Stimulated activated CD8-positive, alpha-beta memory T cell treated with anti-CD3 and anti-CD28 coated beads, Interleukin-15, amount 100 ng/mL, for 1 hour (primary cell): Measurements from ENCODE around the gene C12orf56.
"Not testable (repeated sequence)": the region's sequence is repeated elsewhere in the genome, so short reads cannot be mapped to it uniquely, and the experiment has no call there.

Experiments
- DNase-seq: peaks from one replicate; pipeline ENCODE4 v3.0.0-alpha.2; 2020; ENCODE audit warnings: low read depth

C12orf56 gene

GRCh38 chr12:64232196-64232595 is 158.4 kb downstream of the C12orf56 start:
- DNase-seq, result no peak

GRCh38 chr12:64229796-64230195 is 160.8 kb downstream of the C12orf56 start:
- no peak for DNase-seq

GRCh38 chr12:64229240-64229639 is 161.3 kb downstream of the C12orf56 start:
- no peak for DNase-seq

GRCh38 chr12:64225626-64226025 is 164.9 kb downstream of the C12orf56 start:
- DNase-seq, result no peak

- peak; percentile 76 for DNase-seq
These were observed 168.4 kb downstream of the C12orf56 start, which contains the start of gene KICS2 for GRCh38 chr12:64222009-64222765. Gene KICS2 (minus strand): TSS chr12:64222296. CDS start chr12:64222237, 59 bp downstream.

- peak; percentile 28 for DNase-seq
These were observed 168.9 kb downstream of the C12orf56 start for GRCh38 chr12:64221651-64222008.

- no peak for DNase-seq
These were observed 170.5 kb downstream of the C12orf56 start for GRCh38 chr12:64220046-64220445.

- DNase-seq, result no peak
These were observed 171.4 kb downstream of the C12orf56 start for GRCh38 chr12:64219145-64219544.

- DNase-seq, result no peak
These were observed 172.0 kb downstream of the C12orf56 start for GRCh38 chr12:64218597-64218996.

- not testable (repeated sequence) for DNase-seq
These were observed 172.9 kb downstream of the C12orf56 start for GRCh38 chr12:64217643-64218042.

- no peak for DNase-seq
These were observed 174.3 kb downstream of the C12orf56 start for GRCh38 chr12:64216239-64216638.
